HepG2 (cell line): ENCODE measurements around the gene ID3. TPM values are rescaled to one million over a fixed set of nuclear protein-coding genes. Genes with fewer than 3 reads are reported as not detected.

ENCODE experiments used
- CREB1 ChIP-seq, 2 experiments: fragments of 450-650 bp in 1 of 2; IDR thresholded peaks; 2 replicates each; pipeline ENCODE4 v1.6.1; 2016 to 2017; ENCODE audit warnings: control low read depth in 1 of 2, mild to moderate bottlenecking in 1 of 2, missing compliant biosample characterization in 1 of 2, missing genetic modification characterization in 1 of 2
- FOSL2 ChIP-seq: sonication (generic); formaldehyde crosslinking; IDR thresholded peaks from 2 replicates; pipeline ENCODE4 v1.4.0; 2020; ENCODE audit warnings: missing genetic modification reagents
- KAT7 ChIP-seq: IDR thresholded peaks from 2 replicates; pipeline ENCODE4 v1.6.1; 2018; ENCODE audit warnings: borderline replicate concordance, missing compliant biosample characterization
- PTBP1 ChIP-seq: fragments of 200-400 bp; formaldehyde crosslinking; IDR thresholded peaks from 2 replicates; pipeline ENCODE4 v1.6.1; 2018; ENCODE audit warnings: low read length, low read depth; ENCODE audit not compliant: poor library complexity, severe bottlenecking
- SNAPC2 ChIP-seq: sonication (generic); formaldehyde crosslinking; IDR thresholded peaks from 2 replicates; pipeline ENCODE4 v1.8.1; 2022; ENCODE audit warnings: mild to moderate bottlenecking, missing genetic modification reagents
- ZNF431 ChIP-seq: sonication (generic); formaldehyde crosslinking; IDR thresholded peaks from 2 replicates; pipeline ENCODE4 v1.9.0; 2022; ENCODE audit warnings: missing genetic modification reagents, low read depth, mild to moderate bottlenecking, borderline replicate concordance
- ZNF44 ChIP-seq: sonication (generic); formaldehyde crosslinking; IDR thresholded peaks from 2 replicates; pipeline ENCODE4 v1.5.1; 2020; ENCODE audit warnings: mild to moderate bottlenecking, missing genetic modification reagents
- ZNF512B ChIP-seq: sonication (generic); formaldehyde crosslinking; IDR thresholded peaks from 2 replicates; pipeline ENCODE4 v1.5.1; 2020; ENCODE audit warnings: missing genetic modification reagents, mild to moderate bottlenecking, borderline replicate concordance
- ZNF619 ChIP-seq: sonication (generic); formaldehyde crosslinking; IDR thresholded peaks from 2 replicates; pipeline ENCODE4 v1.4.0; 2020; ENCODE audit warnings: mild to moderate bottlenecking, missing genetic modification reagents
- ZNF761 ChIP-seq: sonication (generic); formaldehyde crosslinking; conservative IDR thresholded peaks from 2 replicates; pipeline ENCODE4 v1.4.0; 2020; ENCODE audit warnings: mild to moderate bottlenecking, missing genetic modification reagents
- ZSCAN21 ChIP-seq: sonication (generic); formaldehyde crosslinking; IDR thresholded peaks from 2 replicates; pipeline ENCODE4 v1.8.0; 2022; ENCODE audit warnings: mild to moderate bottlenecking, missing genetic modification reagents, moderate library complexity, borderline replicate concordance
- polyA plus RNA-seq, 8 experiments: library from polyadenylated mRNA; depleted of rRNA in 3 of 8; stranded (reverse) in 7 of 8; unstranded in 1 of 8; fragments of >200 nt; fragmentation: Illumina TruSeq in 4 of 8; extraction: Trizol in 4 of 8; gene quantifications; 2 replicates each; pipeline versions ENCODE4 v1.2.1 to v1.2.3, GENCODE V29; 2011 to 2016; ENCODE audit warnings: low read depth in 4 of 8, missing spikeins in 1 of 8, mixed read lengths in 1 of 8; ENCODE audit not compliant: insufficient read depth in 1 of 8
- total RNA-seq, 5 experiments: library from RNA; depleted of rRNA; stranded (reverse); fragments of >200 nt; fragmentation: Illumina TruSeq; extraction: Trizol; gene quantifications; 2 replicates each; pipeline ENCODE4 v1.2.3, GENCODE V29; 2016; ENCODE audit warnings: low read depth in 1 of 5
- TF ChIP-seq, protein P1 (sequence below): sonication (generic); formaldehyde crosslinking; IDR thresholded peaks from 2 replicates; pipeline ENCODE4 v1.4.0; 2020; ENCODE audit warnings: missing genetic modification reagents
- TF ChIP-seq, protein P2 (sequence below), 2 experiments: IDR thresholded peaks; 2 replicates each; pipeline ENCODE4 v1.6.1; 2011 to 2012; ENCODE audit warnings: low read length in 2 of 2, borderline replicate concordance in 1 of 2, low read depth in 1 of 2, mild to moderate bottlenecking in 1 of 2, moderate library complexity in 1 of 2
- TF ChIP-seq, protein P3 (sequence below): sonication (generic); formaldehyde crosslinking; IDR thresholded peaks from 2 replicates; pipeline ENCODE4 v1.4.0; 2020; ENCODE audit warnings: missing genetic modification reagents, borderline replicate concordance

Gene ID3
- total and polyA plus RNA-seq, 2 of the 13 experiments (the other 11 are each of a cell fraction or from before 2014, with no cell fraction given) = 64.8 to 115 TPM

DNA sequence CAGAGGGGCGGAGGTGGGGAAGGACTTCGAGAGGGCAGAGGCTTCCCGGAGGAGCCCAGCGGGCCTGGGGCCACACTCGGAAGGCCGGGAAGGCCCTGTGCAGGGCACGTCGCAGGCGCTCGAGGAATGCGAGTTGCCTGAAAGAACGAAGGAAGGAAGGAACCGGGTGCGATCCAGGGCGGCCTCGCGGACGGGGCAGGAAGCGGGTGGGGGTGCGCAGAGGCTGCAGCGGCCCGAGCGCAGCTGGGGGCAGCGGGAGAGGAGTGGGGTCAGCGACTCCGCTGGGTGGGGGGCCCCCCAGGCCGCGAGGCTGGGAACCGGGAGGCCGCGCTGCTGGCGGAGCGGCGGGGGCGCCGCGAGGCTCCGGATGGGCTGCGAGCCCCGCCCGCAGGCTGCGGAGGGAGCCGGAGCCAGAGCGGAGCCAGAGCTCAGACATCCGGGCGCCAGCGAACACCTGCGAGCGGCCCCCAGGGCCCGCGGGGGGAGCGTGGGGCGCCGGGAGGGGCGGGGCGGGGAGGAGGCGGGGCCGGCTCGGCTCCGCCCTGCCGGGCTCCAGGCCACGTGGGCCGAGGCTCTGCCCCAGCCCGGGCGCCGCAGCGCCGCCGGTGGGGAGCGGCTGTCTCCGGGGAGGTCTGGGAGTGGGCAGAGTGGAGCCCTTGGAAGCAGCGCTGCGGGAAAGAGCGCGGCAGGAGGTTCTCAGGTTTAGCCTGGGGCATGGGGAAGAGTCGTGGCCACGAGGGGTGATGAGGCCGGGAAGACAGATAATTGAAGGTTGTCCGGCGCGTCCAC, 4.6 kb downstream of the ID3 start (continued):
- TF ChIP-seq, protein P1, sequence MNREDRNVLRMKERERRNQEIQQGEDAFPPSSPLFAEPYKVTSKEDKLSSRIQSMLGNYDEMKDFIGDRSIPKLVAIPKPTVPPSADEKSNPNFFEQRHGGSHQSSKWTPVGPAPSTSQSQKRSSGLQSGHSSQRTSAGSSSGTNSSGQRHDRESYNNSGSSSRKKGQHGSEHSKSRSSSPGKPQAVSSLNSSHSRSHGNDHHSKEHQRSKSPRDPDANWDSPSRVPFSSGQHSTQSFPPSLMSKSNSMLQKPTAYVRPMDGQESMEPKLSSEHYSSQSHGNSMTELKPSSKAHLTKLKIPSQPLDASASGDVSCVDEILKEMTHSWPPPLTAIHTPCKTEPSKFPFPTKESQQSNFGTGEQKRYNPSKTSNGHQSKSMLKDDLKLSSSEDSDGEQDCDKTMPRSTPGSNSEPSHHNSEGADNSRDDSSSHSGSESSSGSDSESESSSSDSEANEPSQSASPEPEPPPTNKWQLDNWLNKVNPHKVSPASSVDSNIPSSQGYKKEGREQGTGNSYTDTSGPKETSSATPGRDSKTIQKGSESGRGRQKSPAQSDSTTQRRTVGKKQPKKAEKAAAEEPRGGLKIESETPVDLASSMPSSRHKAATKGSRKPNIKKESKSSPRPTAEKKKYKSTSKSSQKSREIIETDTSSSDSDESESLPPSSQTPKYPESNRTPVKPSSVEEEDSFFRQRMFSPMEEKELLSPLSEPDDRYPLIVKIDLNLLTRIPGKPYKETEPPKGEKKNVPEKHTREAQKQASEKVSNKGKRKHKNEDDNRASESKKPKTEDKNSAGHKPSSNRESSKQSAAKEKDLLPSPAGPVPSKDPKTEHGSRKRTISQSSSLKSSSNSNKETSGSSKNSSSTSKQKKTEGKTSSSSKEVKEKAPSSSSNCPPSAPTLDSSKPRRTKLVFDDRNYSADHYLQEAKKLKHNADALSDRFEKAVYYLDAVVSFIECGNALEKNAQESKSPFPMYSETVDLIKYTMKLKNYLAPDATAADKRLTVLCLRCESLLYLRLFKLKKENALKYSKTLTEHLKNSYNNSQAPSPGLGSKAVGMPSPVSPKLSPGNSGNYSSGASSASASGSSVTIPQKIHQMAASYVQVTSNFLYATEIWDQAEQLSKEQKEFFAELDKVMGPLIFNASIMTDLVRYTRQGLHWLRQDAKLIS (CRISPR knock-in tag) = 0 out of 2 replicates have a peak, but pooled peaks have one; percentile 9
- TF ChIP-seq ZNF619 = no peak
- no peak for TF ChIP-seq FOSL2 (CRISPR knock-in tag)
- TF ChIP-seq ZNF761 (CRISPR knock-in tag) = peak; percentile 63; the same call in 1 of the 2 replicates
- TF ChIP-seq SNAPC2 = 0 out of 2 replicates have a peak, but pooled peaks have one; percentile 36
- no peak for TF ChIP-seq CREB1 (IDR thresholded peaks at IDR 0.05)
- no peak for TF ChIP-seq CREB1 (CRISPR knock-in tag; IDR thresholded peaks at IDR 0.05)
- no peak for TF ChIP-seq ZSCAN21 (CRISPR knock-in tag)
- no peak for TF ChIP-seq ZNF512B (CRISPR knock-in tag)
- TF ChIP-seq, protein P2, sequence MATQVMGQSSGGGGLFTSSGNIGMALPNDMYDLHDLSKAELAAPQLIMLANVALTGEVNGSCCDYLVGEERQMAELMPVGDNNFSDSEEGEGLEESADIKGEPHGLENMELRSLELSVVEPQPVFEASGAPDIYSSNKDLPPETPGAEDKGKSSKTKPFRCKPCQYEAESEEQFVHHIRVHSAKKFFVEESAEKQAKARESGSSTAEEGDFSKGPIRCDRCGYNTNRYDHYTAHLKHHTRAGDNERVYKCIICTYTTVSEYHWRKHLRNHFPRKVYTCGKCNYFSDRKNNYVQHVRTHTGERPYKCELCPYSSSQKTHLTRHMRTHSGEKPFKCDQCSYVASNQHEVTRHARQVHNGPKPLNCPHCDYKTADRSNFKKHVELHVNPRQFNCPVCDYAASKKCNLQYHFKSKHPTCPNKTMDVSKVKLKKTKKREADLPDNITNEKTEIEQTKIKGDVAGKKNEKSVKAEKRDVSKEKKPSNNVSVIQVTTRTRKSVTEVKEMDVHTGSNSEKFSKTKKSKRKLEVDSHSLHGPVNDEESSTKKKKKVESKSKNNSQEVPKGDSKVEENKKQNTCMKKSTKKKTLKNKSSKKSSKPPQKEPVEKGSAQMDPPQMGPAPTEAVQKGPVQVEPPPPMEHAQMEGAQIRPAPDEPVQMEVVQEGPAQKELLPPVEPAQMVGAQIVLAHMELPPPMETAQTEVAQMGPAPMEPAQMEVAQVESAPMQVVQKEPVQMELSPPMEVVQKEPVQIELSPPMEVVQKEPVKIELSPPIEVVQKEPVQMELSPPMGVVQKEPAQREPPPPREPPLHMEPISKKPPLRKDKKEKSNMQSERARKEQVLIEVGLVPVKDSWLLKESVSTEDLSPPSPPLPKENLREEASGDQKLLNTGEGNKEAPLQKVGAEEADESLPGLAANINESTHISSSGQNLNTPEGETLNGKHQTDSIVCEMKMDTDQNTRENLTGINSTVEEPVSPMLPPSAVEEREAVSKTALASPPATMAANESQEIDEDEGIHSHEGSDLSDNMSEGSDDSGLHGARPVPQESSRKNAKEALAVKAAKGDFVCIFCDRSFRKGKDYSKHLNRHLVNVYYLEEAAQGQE (IDR thresholded peaks at IDR 0.05; ENCODE audit: borderline replicate concordance in 1 of 2, low read depth in 1 of 2, low read length in 2 of 2) = no peak
- TF ChIP-seq ZNF44 (CRISPR knock-in tag) = peak; percentile 81; the same call in 1 of the 2 replicates
- no peak for TF ChIP-seq KAT7 (CRISPR knock-in tag)
- no peak for TF ChIP-seq PTBP1
- no peak for TF ChIP-seq ZNF431 (CRISPR knock-in tag)
- TF ChIP-seq, protein P3, sequence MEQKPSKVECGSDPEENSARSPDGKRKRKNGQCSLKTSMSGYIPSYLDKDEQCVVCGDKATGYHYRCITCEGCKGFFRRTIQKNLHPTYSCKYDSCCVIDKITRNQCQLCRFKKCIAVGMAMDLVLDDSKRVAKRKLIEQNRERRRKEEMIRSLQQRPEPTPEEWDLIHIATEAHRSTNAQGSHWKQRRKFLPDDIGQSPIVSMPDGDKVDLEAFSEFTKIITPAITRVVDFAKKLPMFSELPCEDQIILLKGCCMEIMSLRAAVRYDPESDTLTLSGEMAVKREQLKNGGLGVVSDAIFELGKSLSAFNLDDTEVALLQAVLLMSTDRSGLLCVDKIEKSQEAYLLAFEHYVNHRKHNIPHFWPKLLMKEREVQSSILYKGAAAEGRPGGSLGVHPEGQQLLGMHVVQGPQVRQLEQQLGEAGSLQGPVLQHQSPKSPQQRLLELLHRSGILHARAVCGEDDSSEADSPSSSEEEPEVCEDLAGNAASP = no peak
